Measurements from ENCODE around the gene PFKFB1.

PFKFB1 gene

DNA sequence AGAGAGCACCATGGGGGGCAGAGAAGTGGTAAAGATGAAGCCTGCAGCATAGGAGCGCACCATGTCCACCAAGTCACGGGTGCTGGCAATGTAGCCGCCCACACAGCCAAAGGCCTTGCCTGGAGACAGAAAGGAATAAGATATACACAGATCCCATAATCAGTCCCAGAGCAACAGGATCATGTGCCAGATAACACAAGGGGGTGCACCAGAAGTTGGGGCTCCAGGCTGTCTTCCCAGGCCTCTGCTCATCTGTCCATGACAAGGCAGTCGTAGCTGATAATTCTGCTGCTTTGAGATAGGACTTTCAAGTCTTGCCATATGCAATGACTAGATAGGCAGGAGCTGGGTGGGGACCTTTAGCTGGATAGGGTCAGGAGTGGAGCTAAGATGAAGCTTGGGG lies 20.9 kb upstream of the PFKFB1 start:
- no peaks in the 10 kb centered on the region for H3K9me3 ChIP-seq (ENCODE audit: control insufficient read depth in 5 of 5, low read length in 5 of 5)
- H3K4me1 ChIP-seq (ENCODE audit: control insufficient read depth in 5 of 5, insufficient read depth in 5 of 5, low read length in 5 of 5): no peaks in the 10 kb centered on the region
- H3K36me3 ChIP-seq (ENCODE audit: control insufficient read depth in 5 of 5, insufficient read depth in 5 of 5, low read length in 5 of 5): no peaks in the 10 kb centered on the region
- no peak overlapping the region for H3K9ac ChIP-seq (ENCODE audit: low read length in 5 of 5)
- H3K27me3 ChIP-seq (ENCODE audit: control insufficient read depth in 5 of 5, insufficient read depth in 4 of 5, low read length in 5 of 5): peaks cover 0 to 20% (median 6%) of the 10 kb centered on the region in 5 donors
- H3K4me3 ChIP-seq (ENCODE audit: low read depth in 1 of 5, low read length in 5 of 5): no peak overlapping the region
- H3K27ac ChIP-seq (ENCODE audit: low read depth, low read length): no peak overlapping the region

DNA sequence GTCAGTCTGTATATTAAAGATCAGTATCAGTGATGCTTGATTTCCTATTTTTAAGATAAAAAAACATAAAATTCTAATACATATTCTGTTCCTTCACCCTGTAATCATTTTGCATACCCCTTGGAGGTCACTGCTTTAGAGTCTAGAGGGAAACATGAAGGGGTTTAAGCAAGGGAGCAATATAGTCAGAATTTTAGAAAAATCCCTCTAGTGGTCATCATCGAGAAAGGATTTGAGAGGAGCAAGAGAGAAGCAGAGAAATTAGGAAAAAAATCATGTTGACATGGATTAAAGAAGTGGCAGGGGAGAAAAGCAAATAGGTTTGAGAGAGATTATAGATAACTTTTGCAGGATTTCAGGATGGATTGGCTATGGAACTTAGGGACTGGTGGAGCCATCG lies 17.3 kb upstream of the PFKFB1 start:
- H3K27me3 ChIP-seq (ENCODE audit: control insufficient read depth in 5 of 5, insufficient read depth in 4 of 5, low read length in 5 of 5): peaks cover 0 to 14% (median 7%) of the 10 kb centered on the region in 5 donors
- no peak overlapping the region for H3K27ac ChIP-seq (ENCODE audit: low read depth, low read length)
- no peaks in the 10 kb centered on the region for H3K9me3 ChIP-seq (ENCODE audit: control insufficient read depth in 5 of 5, low read length in 5 of 5)
- H3K4me1 ChIP-seq (ENCODE audit: control insufficient read depth in 5 of 5, insufficient read depth in 5 of 5, low read length in 5 of 5): peaks cover 0 to 32% (median 17%) of the 10 kb centered on the region in 5 donors
- H3K9ac ChIP-seq (ENCODE audit: low read length in 5 of 5): no peak overlapping the region
- H3K36me3 ChIP-seq (ENCODE audit: control insufficient read depth in 5 of 5, insufficient read depth in 5 of 5, low read length in 5 of 5): peaks cover 0 to 8% (median 4%) of the 10 kb centered on the region in 5 donors
- H3K4me3 ChIP-seq (ENCODE audit: low read depth in 1 of 5, low read length in 5 of 5): no peak overlapping the region

DNA sequence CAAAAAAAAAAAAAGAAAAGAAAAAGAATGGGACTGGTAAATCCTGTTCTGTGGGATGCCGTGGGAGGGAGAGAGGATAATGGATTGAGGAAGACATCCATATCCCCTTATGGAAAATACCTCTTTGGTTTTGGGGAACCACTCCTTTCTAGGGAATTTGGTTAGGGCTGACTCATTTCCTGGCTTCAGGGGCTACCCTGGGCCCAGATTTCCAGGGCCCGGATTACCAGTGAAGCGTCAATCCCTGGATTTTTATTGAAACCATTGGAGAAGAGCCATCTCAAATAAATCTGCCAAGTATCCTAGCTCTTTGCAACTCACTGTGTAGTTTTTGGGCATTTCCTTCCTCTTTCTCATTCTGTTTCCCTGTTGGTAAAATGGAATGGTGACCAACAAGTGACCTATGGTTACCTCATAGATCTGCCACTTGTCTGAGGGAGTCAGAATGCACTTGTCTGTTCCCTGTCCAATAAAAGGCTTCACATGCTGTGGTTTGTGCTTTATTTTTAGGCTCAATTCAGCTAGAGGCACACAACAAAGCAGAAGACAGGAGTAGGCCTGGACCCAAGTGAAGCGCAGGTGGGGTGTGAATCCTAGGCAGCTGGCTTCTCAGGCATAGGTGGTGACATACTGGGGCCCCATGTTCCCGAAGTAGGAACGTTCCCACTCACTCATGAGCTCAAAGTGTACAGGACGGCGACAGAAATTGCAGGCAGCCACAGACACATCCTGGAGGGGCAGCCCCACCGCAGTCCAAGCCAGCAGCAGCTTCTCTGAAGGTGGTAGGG lies 14.8 kb upstream of the PFKFB1 start:
- Histone ChIP-seq H3K4me1 (ENCODE audit: control insufficient read depth in 5 of 5, insufficient read depth in 5 of 5, low read length in 5 of 5) (peaks cover 4 to 37% (median 17%) of the 10 kb centered on the region in 5 donors), H3K27ac (ENCODE audit: low read depth, low read length) (peak overlapping the region; percentile 38), H3K4me3 (ENCODE audit: low read depth in 1 of 5, low read length in 5 of 5) (no peak overlapping the region), H3K9me3 (ENCODE audit: control insufficient read depth in 5 of 5, low read length in 5 of 5) (no peaks in the 10 kb centered on the region), H3K27me3 (ENCODE audit: control insufficient read depth in 5 of 5, insufficient read depth in 4 of 5, low read length in 5 of 5) (peaks cover 0 to 18% (median 4%) of the 10 kb centered on the region in 5 donors), H3K9ac (ENCODE audit: low read length in 5 of 5) (no peak overlapping the region), H3K36me3 (ENCODE audit: control insufficient read depth in 5 of 5, insufficient read depth in 5 of 5, low read length in 5 of 5) (peaks cover 3 to 31% (median 19%) of the 10 kb centered on the region in 5 donors)

- Histone ChIP-seq H3K27ac (ENCODE audit: low read depth, low read length) (peak overlapping the region; percentile 55), H3K4me3 (ENCODE audit: low read depth in 1 of 5, low read length in 5 of 5) (no peak overlapping the region), H3K9me3 (ENCODE audit: control insufficient read depth in 5 of 5, low read length in 5 of 5) (no peaks in the 10 kb centered on the region), H3K4me1 (ENCODE audit: control insufficient read depth in 5 of 5, insufficient read depth in 5 of 5, low read length in 5 of 5) (peaks cover 4 to 37% (median 17%) of the 10 kb centered on the region in 5 donors), H3K9ac (ENCODE audit: low read length in 5 of 5) (no peak overlapping the region), H3K27me3 (ENCODE audit: control insufficient read depth in 5 of 5, insufficient read depth in 4 of 5, low read length in 5 of 5) (peaks cover 0 to 14% (median 2%) of the 10 kb centered on the region in 5 donors), H3K36me3 (ENCODE audit: control insufficient read depth in 5 of 5, insufficient read depth in 5 of 5, low read length in 5 of 5) (peaks cover 3 to 42% (median 23%) of the 10 kb centered on the region in 5 donors)
Observed at GRCh38 chrX:55007656-55008055, 13.7 kb upstream of the PFKFB1 start.

- peaks cover 0 to 18% (median 2%) of the 10 kb centered on the region in 5 donors for H3K27me3 ChIP-seq (ENCODE audit: control insufficient read depth in 5 of 5, insufficient read depth in 4 of 5, low read length in 5 of 5)
- H3K27ac ChIP-seq (ENCODE audit: low read depth, low read length): peak overlapping the region; percentile 55
- peaks cover 3 to 47% (median 25%) of the 10 kb centered on the region in 5 donors for H3K36me3 ChIP-seq (ENCODE audit: control insufficient read depth in 5 of 5, insufficient read depth in 5 of 5, low read length in 5 of 5)
- peaks cover 4 to 37% (median 17%) of the 10 kb centered on the region in 5 donors for H3K4me1 ChIP-seq (ENCODE audit: control insufficient read depth in 5 of 5, insufficient read depth in 5 of 5, low read length in 5 of 5)
- H3K9me3 ChIP-seq (ENCODE audit: control insufficient read depth in 5 of 5, low read length in 5 of 5): no peaks in the 10 kb centered on the region
- H3K4me3 ChIP-seq (ENCODE audit: low read depth in 1 of 5, low read length in 5 of 5): no peak overlapping the region
- H3K9ac ChIP-seq (ENCODE audit: low read length in 5 of 5): no peak overlapping the region
Observed at GRCh38 chrX:55006827-55007621, 13.0 kb upstream of the PFKFB1 start.

DNA sequence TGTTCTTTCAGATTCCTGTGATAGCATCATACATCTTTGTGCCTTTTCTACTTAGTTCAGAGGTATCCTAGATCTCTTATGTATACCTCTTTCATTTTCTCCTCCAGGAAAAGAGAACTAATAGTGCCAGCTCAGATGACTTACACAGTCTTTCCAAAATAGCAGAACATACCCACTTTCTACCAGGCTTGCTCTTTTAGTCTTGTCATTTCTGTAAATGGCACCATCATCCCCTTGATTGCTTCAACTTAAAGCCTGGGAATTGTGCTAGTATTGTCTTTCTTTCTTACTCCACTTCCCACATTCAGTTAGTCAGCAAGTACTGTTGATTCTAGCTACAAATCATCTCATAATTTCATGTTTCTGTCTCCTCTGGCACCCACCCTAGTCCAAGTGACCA lies 11.3 kb upstream of the PFKFB1 start:
- H3K4me3 ChIP-seq (ENCODE audit: low read depth in 1 of 5, low read length in 5 of 5): no peak overlapping the region
- no peaks in the 10 kb centered on the region for H3K9me3 ChIP-seq (ENCODE audit: control insufficient read depth in 5 of 5, low read length in 5 of 5)
- H3K27ac ChIP-seq (ENCODE audit: low read depth, low read length): no peak overlapping the region
- H3K9ac ChIP-seq (ENCODE audit: low read length in 5 of 5): no peak overlapping the region
- H3K36me3 ChIP-seq (ENCODE audit: control insufficient read depth in 5 of 5, insufficient read depth in 5 of 5, low read length in 5 of 5): peaks cover 3 to 47% (median 27%) of the 10 kb centered on the region in 5 donors
- peaks cover 0 to 15% (median 2%) of the 10 kb centered on the region in 5 donors for H3K27me3 ChIP-seq (ENCODE audit: control insufficient read depth in 5 of 5, insufficient read depth in 4 of 5, low read length in 5 of 5)
- H3K4me1 ChIP-seq (ENCODE audit: control insufficient read depth in 5 of 5, insufficient read depth in 5 of 5, low read length in 5 of 5): peaks cover 4 to 44% (median 25%) of the 10 kb centered on the region in 5 donors

- no peak overlapping the region for H3K9ac ChIP-seq (ENCODE audit: low read length in 5 of 5)
- no peak overlapping the region for H3K27ac ChIP-seq (ENCODE audit: low read depth, low read length)
- peaks cover 3 to 47% (median 27%) of the 10 kb centered on the region in 5 donors for H3K36me3 ChIP-seq (ENCODE audit: control insufficient read depth in 5 of 5, insufficient read depth in 5 of 5, low read length in 5 of 5)
- H3K4me1 ChIP-seq (ENCODE audit: control insufficient read depth in 5 of 5, insufficient read depth in 5 of 5, low read length in 5 of 5): peaks cover 4 to 44% (median 28%) of the 10 kb centered on the region in 5 donors
- H3K27me3 ChIP-seq (ENCODE audit: control insufficient read depth in 5 of 5, insufficient read depth in 4 of 5, low read length in 5 of 5): peaks cover 0 to 15% (median 2%) of the 10 kb centered on the region in 5 donors
- peaks cover 0 to 4% (median 0%) of the 10 kb centered on the region in 5 donors for H3K9me3 ChIP-seq (ENCODE audit: control insufficient read depth in 5 of 5, low read length in 5 of 5)
- H3K4me3 ChIP-seq (ENCODE audit: low read depth in 1 of 5, low read length in 5 of 5): no peak overlapping the region
Observed at GRCh38 chrX:55004231-55004630, 10.2 kb upstream of the PFKFB1 start.

DNA sequence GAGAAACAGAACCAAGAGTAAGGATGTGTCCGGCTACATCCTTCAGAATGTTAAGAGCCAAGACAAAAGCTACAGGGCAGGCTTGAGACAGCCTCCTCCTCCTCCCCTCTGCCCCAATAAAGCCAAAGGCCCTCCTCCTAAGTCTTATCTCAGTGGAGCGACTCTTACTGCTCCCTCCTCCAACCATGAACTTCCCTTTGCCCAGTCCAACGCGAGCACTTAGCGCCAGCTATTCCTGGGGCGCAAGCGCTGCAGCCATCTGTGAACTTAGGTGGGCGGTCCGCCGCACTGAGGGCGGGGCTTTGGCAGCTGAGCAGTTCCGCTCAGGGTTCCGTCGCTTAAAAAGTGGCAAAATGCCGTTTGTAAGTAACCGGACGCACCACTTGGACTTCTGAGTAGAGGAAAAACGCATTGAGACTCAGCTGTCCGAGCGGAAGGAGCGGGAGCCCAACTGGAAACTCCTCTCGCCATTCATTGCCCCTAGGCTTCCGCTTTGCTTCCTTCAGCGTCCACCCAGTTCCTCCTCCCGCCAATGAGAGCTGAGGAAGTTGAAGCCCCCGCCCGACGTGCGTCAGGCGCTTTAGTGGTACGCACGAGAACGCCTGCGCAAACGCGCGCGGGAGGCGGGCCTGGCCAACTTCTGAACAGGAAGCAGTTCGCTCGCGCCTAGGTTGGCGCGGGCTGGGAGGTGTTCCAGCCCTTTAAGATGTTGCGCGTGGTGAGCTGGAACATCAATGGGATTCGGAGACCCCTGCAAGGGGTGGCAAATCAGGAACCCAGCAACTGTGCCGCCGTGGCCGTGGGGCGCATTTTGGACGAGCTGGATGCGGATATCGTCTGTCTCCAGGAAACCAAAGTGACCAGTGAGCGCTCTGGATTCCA lies 6.0 kb upstream of the PFKFB1 start, which contains the start of gene APEX2:
Gene APEX2, plus strand, starts transcription at position 647 of the 882 bp plus-strand sequence. Its CDS starts 60 bp downstream, at position 707.
- Histone ChIP-seq H3K36me3 (ENCODE audit: control insufficient read depth in 5 of 5, insufficient read depth in 5 of 5, low read length in 5 of 5) (peaks cover 0 to 26% (median 18%) of the 10 kb centered on the region in 5 donors), H3K4me1 (ENCODE audit: control insufficient read depth in 5 of 5, insufficient read depth in 5 of 5, low read length in 5 of 5) (peaks cover 2 to 20% (median 14%) of the 10 kb centered on the region in 5 donors), H3K4me3 (ENCODE audit: low read depth in 1 of 5, low read length in 5 of 5) (peak within 1 kb of the TSS; percentile 71 to 82 (median 72)), H3K9me3 (ENCODE audit: control insufficient read depth in 5 of 5, low read length in 5 of 5) (peaks cover 0 to 4% (median 0%) of the 10 kb centered on the region in 5 donors), H3K9ac (ENCODE audit: low read length in 5 of 5) (peak within 1 kb of the TSS; percentile 58 to 83 (median 72)), H3K27me3 (ENCODE audit: control insufficient read depth in 5 of 5, insufficient read depth in 4 of 5, low read length in 5 of 5) (peaks cover 0 to 15% (median 0%) of the 10 kb centered on the region in 5 donors), H3K27ac (ENCODE audit: low read depth, low read length) (peak within 1 kb of the TSS; percentile 86)

DNA sequence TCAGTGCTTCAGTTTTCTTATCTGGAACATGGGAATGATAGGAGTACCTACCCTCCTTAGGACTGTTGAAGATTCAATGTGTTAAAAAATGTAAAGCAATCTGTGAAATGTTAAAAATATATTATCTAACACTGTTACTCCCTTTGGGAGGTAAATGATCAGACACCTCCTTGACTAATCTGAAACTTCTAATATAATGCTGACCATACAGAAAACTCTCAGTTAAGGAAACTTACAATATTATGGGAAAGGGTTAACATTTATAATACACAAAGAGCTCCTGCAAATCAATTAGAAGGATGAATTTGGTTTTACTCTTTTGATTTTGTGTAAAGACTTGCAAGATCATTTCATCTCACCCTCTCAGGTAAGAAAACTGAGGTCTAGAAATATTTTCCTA lies 1.6 kb upstream of the PFKFB1 start:
- Histone ChIP-seq H3K4me3 (ENCODE audit: low read depth in 1 of 5, low read length in 5 of 5) (peak overlapping the region in 2 of 5 donors; percentile 36 to 59), H3K4me1 (ENCODE audit: control insufficient read depth in 5 of 5, insufficient read depth in 5 of 5, low read length in 5 of 5) (peaks cover 0 to 35% (median 22%) of the 10 kb centered on the region in 5 donors), H3K27ac (ENCODE audit: low read depth, low read length) (peak overlapping the region; percentile 86), H3K9me3 (ENCODE audit: control insufficient read depth in 5 of 5, low read length in 5 of 5) (peaks cover 0 to 4% (median 0%) of the 10 kb centered on the region in 5 donors), H3K36me3 (ENCODE audit: control insufficient read depth in 5 of 5, insufficient read depth in 5 of 5, low read length in 5 of 5) (no peaks in the 10 kb centered on the region), H3K9ac (ENCODE audit: low read length in 5 of 5) (peak overlapping the region in 3 of 5 donors; percentile 13 to 87 (median 68)), H3K27me3 (ENCODE audit: control insufficient read depth in 5 of 5, insufficient read depth in 4 of 5, low read length in 5 of 5) (peaks cover 0 to 8% (median 3%) of the 10 kb centered on the region in 5 donors)
